GM18507 (cell line): Measurements from ENCODE around the gene MCAM.

ENCODE experiments used
- DNase-seq: peaks from one replicate; pipeline ENCODE4 v3.0.0; 2011; ENCODE audit warnings: low read depth; ENCODE audit not compliant: insufficient read length; ENCODE audit errors: extremely low spot score
- FAIRE-seq: peaks from 2 replicates; lab custom pipeline; 2011; peaks lifted over from hg19 to GRCh38; lab: Jason Lieb, UNC

Gene MCAM

DNA sequence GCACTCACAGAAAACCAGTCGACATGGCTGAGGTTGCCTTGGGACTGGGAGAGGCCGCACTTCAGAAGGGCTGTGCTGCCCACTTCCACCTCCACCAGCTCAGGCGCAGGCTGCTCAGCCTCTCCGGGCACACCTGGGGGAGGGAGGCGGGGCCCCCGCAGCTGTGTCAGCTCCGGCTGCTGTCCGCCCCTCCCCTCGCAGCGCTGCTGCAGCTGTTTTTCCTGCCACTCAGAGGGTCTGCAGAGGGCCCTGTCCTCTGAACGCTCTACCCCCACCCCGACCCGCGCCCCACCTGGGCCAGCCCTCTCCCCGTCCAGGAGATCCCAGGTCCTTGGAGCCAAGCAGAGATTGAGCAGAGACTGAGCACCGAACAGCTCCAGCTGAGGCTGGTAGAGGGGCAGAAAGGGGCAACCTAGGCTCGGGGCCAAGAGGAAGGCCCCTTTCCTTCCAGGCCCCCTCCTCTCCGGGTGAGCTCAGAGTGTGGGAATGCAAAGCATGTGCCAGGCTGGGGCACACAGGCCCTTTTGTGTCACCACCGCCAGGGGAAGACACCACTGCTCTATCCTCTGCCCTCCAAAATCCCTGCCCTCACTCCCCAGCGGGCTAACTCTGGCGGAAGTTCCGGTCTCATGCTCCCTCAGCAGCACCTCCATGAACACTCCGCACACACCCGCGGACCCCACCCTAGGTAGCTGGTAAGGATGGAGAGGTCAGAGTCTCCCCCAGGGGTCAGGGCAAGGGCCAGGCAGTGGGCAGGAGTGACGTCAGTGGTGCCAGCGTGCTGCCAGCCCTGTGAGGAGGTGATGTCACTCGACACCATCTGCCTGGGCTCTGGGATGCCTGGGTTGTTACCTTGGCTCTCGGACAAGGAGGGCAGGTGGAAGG, 1.6 kb downstream of the MCAM start:
- peak; percentile 9 for FAIRE-seq
- no peak for DNase-seq

DNA sequence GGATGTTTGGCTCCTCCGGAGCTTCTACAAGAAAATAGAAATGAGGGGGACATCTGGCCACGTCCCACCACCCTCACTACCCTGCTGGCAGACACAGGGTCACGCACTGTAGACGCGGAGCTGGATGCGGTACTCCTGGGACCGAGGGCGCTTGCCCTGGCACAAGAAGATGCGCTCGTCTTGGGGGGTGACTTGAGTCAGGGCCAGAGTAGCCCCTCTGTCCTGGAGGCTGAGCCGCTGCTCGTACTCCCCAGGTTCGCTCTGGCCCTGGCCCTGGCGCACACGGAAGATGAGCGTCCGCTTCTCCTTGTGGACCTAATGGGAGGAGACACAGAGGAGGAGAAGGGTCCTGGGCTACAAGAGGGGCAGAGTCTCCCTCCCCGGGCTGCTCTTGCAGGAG, 2.2 kb downstream of the MCAM start:
- no peak for DNase-seq
- FAIRE-seq: no peak

DNA sequence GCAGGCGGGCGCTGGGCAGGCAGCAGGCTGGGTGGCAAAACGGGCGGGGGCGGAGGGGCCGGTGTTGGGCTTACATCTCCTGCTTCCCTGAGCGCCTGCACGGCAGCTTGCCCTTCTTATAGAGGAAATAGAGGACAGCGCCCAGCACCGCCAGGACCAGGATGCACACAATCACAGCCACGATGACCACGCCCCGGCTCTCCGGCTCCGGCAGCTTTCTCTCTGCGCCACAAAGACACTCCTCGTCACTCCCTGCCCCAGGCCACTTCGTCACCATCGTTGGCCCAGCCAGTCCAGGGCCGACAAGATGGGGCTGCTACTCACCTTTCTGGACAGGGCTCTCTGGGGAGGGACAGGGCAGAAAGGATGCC, 6.3 kb downstream of the MCAM start:
- DNase-seq (no peak), FAIRE-seq (no peak)

DNA sequence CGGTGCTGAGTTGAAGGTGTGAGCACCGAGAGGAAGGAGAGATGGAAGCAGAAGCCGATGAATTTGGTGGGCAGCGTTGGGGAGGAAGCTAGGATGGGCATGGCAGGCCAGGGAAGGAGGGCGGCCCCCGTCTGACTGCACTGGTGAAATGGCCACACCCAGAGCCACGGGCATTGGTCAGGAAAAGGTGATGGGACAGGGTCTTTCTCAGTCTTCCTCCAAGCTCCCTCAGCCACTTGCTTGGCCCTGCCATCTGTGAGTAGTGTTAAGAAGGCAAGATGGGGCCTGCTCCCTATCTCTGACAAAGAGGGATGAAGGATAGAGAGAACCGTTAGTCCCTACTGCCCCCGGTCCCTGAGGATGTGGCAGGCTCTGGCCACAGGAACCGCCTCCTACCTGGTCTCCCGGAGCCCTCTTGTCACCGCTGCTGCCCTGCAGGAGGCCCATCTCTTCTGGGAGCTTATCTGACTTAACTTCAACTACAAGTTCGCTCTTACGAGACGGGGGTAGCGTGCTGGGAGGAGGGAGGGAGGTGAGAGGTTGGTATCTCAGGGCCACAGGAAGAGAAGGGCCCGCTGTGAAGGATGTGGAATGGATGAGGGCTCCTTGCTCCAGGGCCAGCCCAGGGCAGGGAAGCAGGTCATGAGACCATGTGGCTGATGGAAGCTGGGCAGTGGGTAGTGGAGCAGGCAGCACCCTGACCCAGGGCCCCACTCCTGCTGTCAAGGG, 6.8 kb downstream of the MCAM start:
- DNase-seq: no peak
- FAIRE-seq: no peak

DNA sequence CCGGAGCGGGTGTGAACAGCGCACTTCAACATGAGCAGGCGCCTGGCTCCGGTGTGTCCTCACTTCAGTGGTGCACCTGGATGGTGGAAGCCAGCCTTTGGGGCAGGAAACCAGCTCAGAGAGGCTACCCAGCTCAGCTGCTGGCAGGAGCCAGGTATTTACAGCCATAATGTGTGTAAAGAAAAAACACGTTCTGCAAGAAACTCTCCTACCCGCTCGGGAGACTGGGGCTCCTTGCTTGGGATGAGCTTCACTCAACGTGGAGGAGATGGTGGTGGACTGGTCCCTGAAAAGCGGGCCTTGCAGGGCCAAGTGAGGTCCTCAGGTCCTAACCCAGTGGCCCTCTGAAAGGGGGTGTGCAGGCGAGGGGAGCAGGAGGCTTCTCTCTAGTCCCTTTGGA, 7.5 kb downstream of the MCAM start:
- DNase-seq (no peak), FAIRE-seq (no peak)

DNA sequence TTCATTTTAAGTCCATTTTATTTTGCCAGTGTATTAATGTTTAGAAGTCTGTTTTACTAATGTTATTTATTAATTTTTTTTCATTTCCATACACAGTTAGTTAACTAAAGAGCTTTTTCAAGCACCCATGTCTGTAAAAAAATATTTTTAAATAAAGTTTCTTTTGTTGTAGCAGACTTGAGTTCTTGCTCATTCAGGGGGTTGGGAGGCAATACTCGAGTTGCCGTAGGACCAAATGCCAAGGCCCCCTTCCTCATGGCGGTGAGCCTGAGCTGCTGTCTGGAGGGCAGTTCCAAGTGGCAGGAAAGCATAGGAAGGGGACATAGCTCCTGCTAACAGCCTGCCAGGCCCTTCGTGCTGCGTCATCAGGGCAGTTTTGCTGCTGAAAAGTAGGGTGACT, 9.0 kb downstream of the MCAM start:
- DNase-seq (no peak), FAIRE-seq (no peak)

DNA sequence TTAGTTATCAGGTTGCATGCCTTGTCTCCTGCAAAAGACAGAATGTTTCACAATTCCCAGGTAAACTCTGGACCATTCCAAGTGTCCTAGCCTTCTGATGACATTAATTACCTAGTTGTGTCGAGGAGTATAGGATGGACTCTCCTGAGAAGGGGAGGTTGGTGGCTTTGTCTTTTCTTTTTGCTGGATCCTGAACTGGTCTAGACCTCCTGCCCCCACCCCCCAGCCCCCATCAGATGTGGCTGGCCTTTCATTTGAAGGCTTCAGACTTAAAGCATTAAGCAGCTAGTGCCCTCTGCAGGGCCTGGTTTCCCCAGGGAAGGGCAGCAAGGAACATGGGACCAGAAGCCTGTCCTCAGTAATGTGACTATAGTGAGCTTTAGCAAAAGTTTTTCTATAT, 9.7 kb downstream of the MCAM start:
- DNase-seq: no peak
- no peak for FAIRE-seq

DNA sequence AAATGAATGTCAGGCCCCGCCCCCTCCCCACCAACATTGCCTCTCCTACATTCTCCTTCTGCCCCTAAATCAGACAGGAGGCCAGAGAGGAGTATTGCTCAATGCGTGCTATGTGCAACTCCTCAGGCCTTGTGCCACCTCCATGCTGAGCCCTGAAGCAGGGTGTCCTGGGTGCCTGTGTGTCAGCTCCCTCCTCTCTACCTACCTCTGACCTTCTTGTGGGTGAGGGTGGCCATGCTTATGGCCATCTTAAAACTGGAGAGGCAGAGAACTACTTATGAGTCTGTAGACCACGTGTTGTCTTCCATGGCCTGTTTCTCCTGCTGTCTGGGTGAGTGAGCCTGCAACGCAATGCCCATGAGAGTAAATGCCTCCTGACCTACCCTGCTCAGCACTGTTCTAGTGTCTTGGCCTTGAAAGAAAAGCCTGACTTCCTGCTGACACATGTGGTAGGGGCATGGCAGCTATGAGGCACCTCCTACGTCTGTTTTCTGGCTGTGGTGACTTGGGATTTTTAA, 10.5 kb downstream of the MCAM start:
- DNase-seq (no peak), FAIRE-seq (no peak)

DNA sequence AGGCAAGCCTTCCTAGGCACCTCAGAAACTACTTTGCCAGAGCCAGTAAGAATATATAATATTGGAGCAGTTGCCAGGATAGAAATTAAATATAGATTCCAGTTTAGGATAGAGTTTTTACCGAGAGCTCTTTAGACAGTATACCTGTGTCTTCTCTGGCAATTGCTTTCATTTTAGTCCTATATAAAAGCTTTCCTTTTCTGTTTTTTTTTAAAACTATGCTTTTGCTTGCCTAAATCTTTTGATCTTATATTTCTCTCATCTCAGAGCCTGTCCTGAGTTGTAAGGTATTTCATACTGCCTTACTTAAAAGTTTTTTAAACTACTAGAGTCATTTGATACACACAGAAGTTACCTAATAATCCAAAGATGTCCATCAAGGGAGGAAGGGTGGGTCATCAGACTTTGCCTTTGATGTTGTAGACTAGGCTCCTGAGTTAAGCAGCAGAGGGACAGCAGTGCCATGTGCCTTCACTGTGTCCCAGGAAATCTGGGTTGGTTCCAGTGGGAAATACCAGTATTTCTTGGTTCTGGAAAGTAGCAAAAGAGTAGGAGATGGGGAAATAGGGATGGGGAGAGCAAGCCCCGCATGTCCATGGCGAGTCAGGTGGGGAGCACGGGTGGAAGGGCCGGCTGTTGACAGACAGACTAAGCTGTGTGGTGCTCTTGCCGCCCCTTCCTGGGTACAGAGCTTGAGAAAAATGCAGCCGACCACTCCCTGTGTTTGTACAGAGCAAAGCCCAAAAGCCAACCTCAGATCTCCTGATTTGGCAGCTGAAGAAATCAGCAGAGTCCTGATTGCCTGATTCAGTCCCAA, 11.2 kb downstream of the MCAM start:
- DNase-seq (no peak), FAIRE-seq (no peak)

DNA sequence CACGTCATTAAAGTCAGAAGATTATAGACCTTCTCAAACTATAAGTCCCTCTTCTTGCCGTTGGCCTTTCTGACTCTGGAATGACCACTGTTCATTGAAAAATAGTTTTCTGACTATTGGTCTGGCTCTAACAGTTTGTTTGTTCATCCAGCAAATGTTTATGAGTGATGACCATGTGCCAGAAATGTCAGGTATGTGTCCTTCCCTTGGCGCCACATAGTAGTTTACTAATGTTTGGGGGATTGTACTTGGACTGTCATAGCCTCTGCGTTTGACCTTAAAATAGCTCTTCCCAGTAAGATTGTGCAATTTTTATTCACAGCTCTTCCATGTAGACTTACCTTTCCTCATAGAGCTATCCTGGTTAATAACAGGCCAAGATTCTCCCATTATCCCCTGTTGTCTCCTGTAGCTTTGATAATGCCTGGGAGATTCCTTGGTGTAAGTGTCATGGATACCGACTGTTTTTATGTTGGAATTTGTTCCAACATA, 13.7 kb downstream of the MCAM start:
- DNase-seq (no peak), FAIRE-seq (no peak)

DNA sequence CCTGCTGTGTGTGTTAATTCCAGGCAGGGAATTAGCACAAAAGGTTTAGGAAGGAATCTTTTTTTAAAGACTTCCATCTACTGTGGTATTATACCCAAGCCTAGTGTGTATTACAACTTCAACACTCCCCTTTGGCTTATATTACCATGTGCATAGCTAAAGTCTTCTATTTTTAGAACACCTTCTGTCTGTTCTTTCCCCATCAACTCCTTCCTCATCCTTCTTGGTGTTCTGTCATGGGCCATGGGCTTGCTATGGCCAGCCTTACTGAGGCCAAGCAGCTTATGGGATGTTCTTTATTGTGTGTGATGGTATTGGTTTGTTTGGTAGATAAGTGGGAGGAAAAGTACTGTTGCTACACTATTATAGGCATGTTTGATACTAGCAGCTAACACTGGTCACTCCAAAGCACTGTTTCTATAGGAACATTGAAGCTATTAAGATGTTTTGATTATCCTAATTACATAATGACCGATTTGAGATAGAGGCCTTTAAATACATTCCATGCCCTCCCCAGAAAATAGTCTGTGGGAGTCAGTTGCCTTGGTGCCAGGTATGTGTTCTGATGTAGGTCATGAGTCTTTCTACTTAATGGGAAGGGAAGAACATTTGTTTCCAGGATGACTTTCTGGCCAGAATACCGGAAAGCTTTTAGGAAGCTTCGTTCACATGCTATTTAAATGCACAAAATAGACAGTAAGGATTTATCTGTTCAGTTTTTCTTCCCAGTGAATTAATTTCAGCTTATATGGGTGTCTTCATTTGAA, 16.5 kb downstream of the MCAM start:
- FAIRE-seq (no peak), DNase-seq (no peak)

DNA sequence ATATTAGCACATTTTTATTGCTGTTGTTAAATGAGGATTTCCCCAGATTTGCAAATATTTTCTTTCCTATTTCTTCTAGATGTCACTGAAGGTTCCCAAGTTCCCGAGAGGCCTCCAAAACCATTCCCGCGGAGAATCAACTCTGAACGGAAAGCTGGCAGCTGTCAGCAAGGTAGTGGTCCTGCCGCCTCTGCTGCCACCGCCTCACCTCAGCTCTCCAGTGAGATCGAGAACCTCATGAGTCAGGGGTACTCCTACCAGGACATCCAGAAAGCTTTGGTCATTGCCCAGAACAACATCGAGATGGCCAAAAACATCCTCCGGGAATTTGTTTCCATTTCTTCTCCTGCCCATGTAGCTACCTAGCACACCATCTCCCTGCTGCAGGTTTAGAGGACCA, 17.5 kb downstream of the MCAM start:
- FAIRE-seq: no peak
- no peak for DNase-seq

DNA sequence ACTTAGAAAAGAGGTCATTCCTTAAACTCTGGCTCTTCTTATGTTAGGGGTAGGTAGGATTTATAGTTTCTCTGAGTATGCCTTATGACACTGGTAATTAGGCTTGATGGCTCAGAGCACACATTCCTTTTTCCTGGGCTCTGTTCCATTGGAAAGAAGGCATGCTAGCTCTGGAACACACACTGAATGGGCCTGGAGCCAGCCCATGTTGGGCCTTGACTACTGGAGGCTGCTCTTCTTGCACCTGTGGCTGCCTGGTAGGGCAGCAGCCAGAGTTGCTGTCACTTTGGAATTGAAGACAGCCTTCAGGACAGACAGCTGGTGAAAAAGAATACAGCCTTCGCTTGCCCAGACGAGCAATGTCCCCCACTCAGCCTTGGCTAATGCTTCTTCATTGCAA, 18.2 kb downstream of the MCAM start:
- no peak for DNase-seq
- no peak for FAIRE-seq

DNA sequence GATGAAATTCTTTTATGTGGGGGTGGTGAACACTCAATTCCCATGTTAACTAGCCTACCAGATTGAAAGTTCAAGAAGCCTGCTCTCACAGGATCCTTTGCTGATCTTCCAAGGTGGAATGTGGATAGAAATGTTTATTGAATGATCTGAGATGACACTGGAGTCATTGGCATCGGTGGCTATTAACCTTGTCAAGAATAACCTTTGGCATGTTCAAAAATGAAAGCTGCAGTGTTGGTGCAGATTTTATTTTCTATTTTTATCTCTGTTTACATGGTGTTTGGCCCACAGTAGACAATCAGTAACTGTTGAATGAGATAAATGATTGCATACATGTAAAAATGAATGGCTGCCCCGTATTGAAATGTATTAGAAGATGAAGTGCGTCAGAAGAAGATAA, 19.0 kb downstream of the MCAM start:
- FAIRE-seq (no peak), DNase-seq (no peak)

DNA sequence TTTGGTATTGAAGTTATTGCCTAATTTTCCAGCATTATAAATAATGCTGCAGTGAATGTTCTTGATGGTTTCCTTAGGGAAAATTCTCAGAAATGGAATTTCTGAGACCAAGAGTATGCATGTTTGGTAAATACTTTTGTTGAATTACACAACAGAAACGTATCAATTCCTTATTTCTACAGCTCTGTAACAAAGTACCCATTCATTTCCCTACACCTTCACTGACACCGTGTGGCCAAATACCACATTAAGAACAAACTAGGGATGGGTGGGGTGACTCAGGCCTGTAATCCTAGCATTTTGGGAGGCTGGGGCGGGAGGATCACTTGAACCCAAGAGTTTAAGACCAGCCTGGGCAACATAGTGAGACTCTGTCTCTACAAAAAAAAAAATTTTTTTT, 21.8 kb downstream of the MCAM start:
- DNase-seq: no peak
- no peak for FAIRE-seq

DNA sequence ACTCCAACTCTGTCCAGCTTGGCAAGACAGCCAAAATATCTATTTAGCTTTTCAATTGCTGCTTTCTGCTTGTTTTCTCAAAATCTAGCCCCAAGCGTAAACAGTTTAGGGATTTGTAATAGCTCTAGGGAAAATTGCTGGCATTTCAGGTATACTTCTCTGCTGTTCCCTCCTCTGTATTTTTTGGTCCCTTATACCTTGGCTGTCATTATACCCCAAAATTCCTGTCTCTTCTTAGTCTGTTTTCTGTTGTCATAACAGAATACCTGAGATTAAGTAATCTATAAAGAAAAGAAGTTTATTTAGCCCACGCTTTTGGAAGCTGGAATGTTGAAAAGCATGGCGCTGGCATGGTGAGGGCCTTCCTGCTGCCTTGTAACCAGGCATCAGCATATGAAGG, 23.5 kb downstream of the MCAM start:
- DNase-seq: no peak
- no peak for FAIRE-seq

DNA sequence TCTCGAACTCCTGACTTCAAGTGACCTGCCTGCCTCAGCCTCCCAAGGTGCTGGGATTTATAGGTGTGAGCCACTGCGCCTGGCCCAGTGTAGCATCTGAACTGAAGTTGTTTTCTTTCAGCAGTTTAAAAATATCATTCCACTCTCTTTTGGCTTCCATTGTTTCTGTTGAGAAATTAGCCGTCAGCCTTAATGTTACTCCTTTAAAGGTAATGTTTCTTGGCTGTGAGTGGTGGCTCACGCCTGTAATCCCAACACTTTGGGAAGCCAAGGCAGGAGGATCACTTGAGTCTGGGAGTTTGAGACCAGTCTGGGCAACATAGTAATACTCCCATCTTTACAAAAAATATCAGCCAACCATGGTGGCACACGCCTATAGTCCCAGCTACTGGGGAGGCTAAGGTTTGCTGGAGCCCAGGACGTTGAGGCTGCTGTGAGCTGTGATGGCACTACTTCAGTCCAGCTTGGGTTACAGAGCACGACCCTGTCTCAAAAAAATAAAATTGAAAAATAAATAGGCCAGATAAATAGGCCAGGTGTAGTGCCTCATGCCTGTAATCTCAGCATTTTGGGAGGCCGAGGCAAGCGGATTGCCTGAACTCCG, 25.9 kb downstream of the MCAM start:
- no peak for DNase-seq
- FAIRE-seq: no peak

DNA sequence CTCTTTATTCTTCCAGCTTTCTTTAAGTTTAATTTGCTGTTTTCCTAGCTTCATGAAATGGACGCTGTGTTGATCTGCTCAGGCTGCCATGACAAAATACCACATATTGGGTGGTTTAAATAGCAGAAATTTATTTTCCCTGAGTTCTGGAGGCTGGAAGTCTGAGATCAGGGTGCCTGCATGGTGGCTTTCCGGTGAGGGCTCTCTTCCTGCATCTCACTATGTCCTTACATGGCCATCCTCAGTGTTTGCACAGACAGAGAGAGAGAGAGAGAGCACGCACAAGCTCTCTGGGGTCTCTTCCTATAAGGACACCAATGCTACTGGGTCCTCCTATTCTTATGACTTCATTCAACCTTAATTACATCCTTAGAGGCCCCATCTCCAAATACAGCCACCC, 28.7 kb downstream of the MCAM start:
- FAIRE-seq: no peak
- no peak for DNase-seq

DNA sequence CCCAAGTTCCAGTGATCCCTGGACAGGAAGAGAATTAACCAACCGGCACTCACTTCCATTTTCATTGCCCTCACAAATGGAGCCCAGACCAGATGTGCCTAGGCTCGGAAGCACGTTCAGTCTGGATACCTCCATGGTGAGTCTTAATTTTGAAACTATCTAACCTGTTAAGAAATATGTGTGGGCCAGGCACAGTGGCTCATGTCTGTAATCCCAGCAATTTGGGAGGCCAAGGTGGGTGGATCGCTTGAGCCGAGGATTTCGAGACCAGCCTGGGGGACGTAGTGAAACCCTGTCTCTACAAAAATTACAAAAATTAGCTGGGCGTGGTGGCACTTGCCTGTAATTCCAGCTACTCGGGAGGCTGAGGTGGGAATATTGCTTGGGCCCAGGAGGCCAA, 31.5 kb downstream of the MCAM start:
- FAIRE-seq (no peak), DNase-seq (no peak)
